Liver (tissue), 9 donors: ENCODE data around the gene STK25. TPM values are rescaled to one million over a fixed set of nuclear protein-coding genes. Genes with fewer than 3 reads are reported as not detected.

Experiments
- DNase-seq: peaks from one replicate; pipeline ENCODE4 v3.0.0-alpha.2; 2017; ENCODE audit warnings: low spot score
- H3K27ac ChIP-seq, 2 donors: one replicate each; pipeline ENCODE4 v1.7.0; 2013; ENCODE audit warnings: inconsistent platforms in 2 of 2, low read length in 2 of 2, control low read depth in 1 of 2, low read depth in 1 of 2, mild to moderate bottlenecking in 1 of 2
- H3K27me3 ChIP-seq, 4 donors: one replicate each; pipeline versions ENCODE4 v1.6.1 to v1.7.0; 2013; ENCODE audit warnings: low read length in 3 of 4, inconsistent platforms in 1 of 4, mild to moderate bottlenecking in 1 of 4, moderate library complexity in 1 of 4; ENCODE audit not compliant: control insufficient read depth in 4 of 4, insufficient read depth in 4 of 4
- H3K36me3 ChIP-seq, 4 donors: one replicate each; pipeline versions ENCODE4 v1.6.1 to v1.7.0; 2013; ENCODE audit warnings: low read length in 3 of 4, mild to moderate bottlenecking in 3 of 4, low read depth in 1 of 4, moderate library complexity in 1 of 4; ENCODE audit not compliant: control insufficient read depth in 4 of 4, insufficient read depth in 3 of 4
- H3K4me1 ChIP-seq, 4 donors: one replicate each; pipeline versions ENCODE4 v1.6.1 to v1.7.0; 2013; ENCODE audit warnings: low read length in 3 of 4, mild to moderate bottlenecking in 3 of 4, moderate library complexity in 1 of 4; ENCODE audit not compliant: control insufficient read depth in 4 of 4, insufficient read depth in 4 of 4
- H3K4me3 ChIP-seq, 3 donors: one replicate each; pipeline versions ENCODE4 v1.6.1 to v1.7.0; 2013; ENCODE audit warnings: low read length in 3 of 3, control low read depth in 1 of 3, low read depth in 1 of 3, mild to moderate bottlenecking in 1 of 3
- H3K9ac ChIP-seq, 2 donors: one replicate each; pipeline ENCODE4 v1.7.0; 2013; ENCODE audit warnings: low read length in 2 of 2, mild to moderate bottlenecking in 2 of 2, moderate library complexity in 2 of 2, control low read depth in 1 of 2, low read depth in 1 of 2
- H3K9me3 ChIP-seq, 4 donors: one replicate each; pipeline versions ENCODE4 v1.6.1 to v1.7.0; 2013; ENCODE audit warnings: low read length in 3 of 4; ENCODE audit not compliant: control insufficient read depth in 4 of 4
- ATF3 ChIP-seq: IDR thresholded peaks from 2 replicates; pipeline ENCODE4 v1.6.1; 2016; ENCODE audit warnings: antibody characterized with exemption
- CTCF ChIP-seq: fragments of 150-350 bp; IDR thresholded peaks from 2 replicates; pipeline ENCODE4 v1.5.1; 2017; ENCODE audit warnings: improper control_type of control experiment, low read depth, low read length; ENCODE audit not compliant: missing input control
- EGR1 ChIP-seq, 2 donors: IDR thresholded peaks; 2 replicates each; pipeline ENCODE4 v1.6.1; 2016 to 2018; ENCODE audit warnings: antibody characterized with exemption in 2 of 2, low read depth in 2 of 2
- FOXA1 ChIP-seq: IDR thresholded peaks from 2 replicates; pipeline ENCODE4 v1.6.1; 2016; ENCODE audit warnings: antibody characterized with exemption
- FOXA2 ChIP-seq: IDR thresholded peaks from 2 replicates; pipeline ENCODE4 v1.6.1; 2016; ENCODE audit warnings: antibody characterized with exemption
- GABPA ChIP-seq, 2 donors: IDR thresholded peaks in 1 of 2; conservative IDR thresholded peaks in 1 of 2; 2 replicates each; pipeline ENCODE4 v1.6.1; 2016; ENCODE audit warnings: antibody characterized with exemption in 2 of 2, mild to moderate bottlenecking in 1 of 2, moderate library complexity in 1 of 2
- HNF4G ChIP-seq: IDR thresholded peaks from 2 replicates; pipeline ENCODE4 v1.6.1; 2016; ENCODE audit warnings: antibody characterized with exemption
- JUND ChIP-seq, 2 donors: IDR thresholded peaks; 2 replicates each; pipeline ENCODE4 v1.6.1; 2016; ENCODE audit warnings: antibody characterized with exemption in 2 of 2
- NR2F2 ChIP-seq: IDR thresholded peaks from 2 replicates; pipeline ENCODE4 v1.6.1; 2016; ENCODE audit warnings: antibody characterized with exemption
- RAD21 ChIP-seq, 2 donors: IDR thresholded peaks; 2 replicates each; pipeline ENCODE4 v1.6.1; 2016; ENCODE audit warnings: antibody characterized with exemption in 2 of 2, mild to moderate bottlenecking in 2 of 2
- REST ChIP-seq: IDR thresholded peaks from 2 replicates; pipeline ENCODE4 v1.6.1; 2016; ENCODE audit warnings: antibody characterized with exemption, mild to moderate bottlenecking
- RXRA ChIP-seq, 2 donors: IDR thresholded peaks; 2 replicates each; pipeline ENCODE4 v1.6.1; 2017 to 2018; ENCODE audit warnings: antibody characterized with exemption in 2 of 2, mild to moderate bottlenecking in 1 of 2
- SP1 ChIP-seq: IDR thresholded peaks from 2 replicates; pipeline ENCODE4 v1.6.1; 2018; ENCODE audit warnings: antibody characterized with exemption, mild to moderate bottlenecking
- TAF1 ChIP-seq: conservative IDR thresholded peaks from 2 replicates; pipeline ENCODE4 v1.6.1; 2016; ENCODE audit warnings: antibody characterized with exemption, mild to moderate bottlenecking
- ZBTB33 ChIP-seq: IDR thresholded peaks from 2 replicates; pipeline ENCODE4 v1.6.1; 2016; ENCODE audit warnings: antibody characterized with exemption
- WGBS: extraction: QIAGEN DNeasy Blood & Tissue Kit; methylation state at CpG from one replicate; pipeline ENCODE4 v1.1.7; 2013; 5-methylcytosine and 5-hydroxymethylcytosine counted together
- polyA plus RNA-seq, 2 donors: library from polyadenylated mRNA; stranded (reverse) in 1 of 2; unstranded in 1 of 2; fragments of 200-250 nt in 1 of 2; fragments of >200 nt in 1 of 2; fragmentation: Nextera tagmentation in 1 of 2; extraction: Ambion mirVana in 1 of 2; gene quantifications; one replicate each; pipeline versions ENCODE4 v1.2.1 to v1.2.3, GENCODE V29; 2013 to 2015
- total RNA-seq, 2 donors: library from RNA; depleted of rRNA; stranded (reverse); fragments of >200 nt; gene quantifications; one replicate each; pipeline ENCODE4 v1.2.3, GENCODE V29; 2014
- donor health status: healthy.
- donor health status: healthy.
- donor health status: healthy.
- donor health status: healthy.
- donor health status: healthy.

Gene STK25
- total and polyA plus RNA-seq, 4 donors, result 43.4 to 85.6 (median 67.3) TPM

- Histone ChIP-seq H3K9ac (no peak overlapping the region), H3K9me3 (no peaks in the 10 kb centered on the region), H3K27me3 (no peaks in the 10 kb centered on the region), H3K36me3 (no peaks in the 10 kb centered on the region), H3K27ac (no peak overlapping the region), H3K4me3 (no peak overlapping the region), H3K4me1 (no peaks in the 10 kb centered on the region)
- no peak for TF ChIP-seq FOXA2
- TF ChIP-seq ZBTB33, result no peak
- no peak for TF ChIP-seq RAD21 (IDR thresholded peaks at IDR 0.05)
- no peak for TF ChIP-seq NR2F2
- TF ChIP-seq CTCF, result no peak
- no peak for DNase-seq
- WGBS, result 96% methylated on average over 8 of the region's 8 CpGs
These were observed 23.8 kb upstream of the STK25 start for GRCh38 chr2:241532168-241532567.

- no peak overlapping the region for H3K4me3 ChIP-seq
- H3K27me3 ChIP-seq, result no peaks in the 10 kb centered on the region
- DNase-seq, result no peak
- TF ChIP-seq FOXA2 (no peak), SP1 (no peak), RXRA (IDR thresholded peaks at IDR 0.05) (no peak), RAD21 (IDR thresholded peaks at IDR 0.05) (no peak), ATF3 (no peak), HNF4G (no peak), CTCF (no peak), EGR1 (IDR thresholded peaks at IDR 0.05; ENCODE audit: low read depth in 2 of 2) (no peak), TAF1 (no peak), REST (no peak), JUND (IDR thresholded peaks at IDR 0.05) (no peak), FOXA1 (no peak), NR2F2 (no peak), GABPA (IDR thresholded peaks at IDR 0.05 in 1 of 2, conservative IDR thresholded peaks at IDR 0.05 in 1 of 2) (no peak)
- no peak overlapping the region for H3K9ac ChIP-seq
- H3K4me1 ChIP-seq, result no peaks in the 10 kb centered on the region
- H3K9me3 ChIP-seq, result no peaks in the 10 kb centered on the region
- no peaks in the 10 kb centered on the region for H3K36me3 ChIP-seq
- H3K27ac ChIP-seq, result no peak overlapping the region
- WGBS, result 88% methylated on average over 13 of the region's 13 CpGs
These were observed 22.9 kb upstream of the STK25 start for GRCh38 chr2:241531161-241531722.
